IPS DF 19.7 (cell line): ENCODE measurements around the gene GNPTAB.
"Not testable (repeated sequence)": the region's sequence is repeated elsewhere in the genome, so short reads cannot be mapped to it uniquely, and the experiment has no call there.

ENCODE experiments used
- DNase-seq: peaks from one replicate; pipeline ENCODE4 v3.0.0-alpha.2; 2013; ENCODE audit warnings: low read depth, low spot score

Gene GNPTAB

DNA sequence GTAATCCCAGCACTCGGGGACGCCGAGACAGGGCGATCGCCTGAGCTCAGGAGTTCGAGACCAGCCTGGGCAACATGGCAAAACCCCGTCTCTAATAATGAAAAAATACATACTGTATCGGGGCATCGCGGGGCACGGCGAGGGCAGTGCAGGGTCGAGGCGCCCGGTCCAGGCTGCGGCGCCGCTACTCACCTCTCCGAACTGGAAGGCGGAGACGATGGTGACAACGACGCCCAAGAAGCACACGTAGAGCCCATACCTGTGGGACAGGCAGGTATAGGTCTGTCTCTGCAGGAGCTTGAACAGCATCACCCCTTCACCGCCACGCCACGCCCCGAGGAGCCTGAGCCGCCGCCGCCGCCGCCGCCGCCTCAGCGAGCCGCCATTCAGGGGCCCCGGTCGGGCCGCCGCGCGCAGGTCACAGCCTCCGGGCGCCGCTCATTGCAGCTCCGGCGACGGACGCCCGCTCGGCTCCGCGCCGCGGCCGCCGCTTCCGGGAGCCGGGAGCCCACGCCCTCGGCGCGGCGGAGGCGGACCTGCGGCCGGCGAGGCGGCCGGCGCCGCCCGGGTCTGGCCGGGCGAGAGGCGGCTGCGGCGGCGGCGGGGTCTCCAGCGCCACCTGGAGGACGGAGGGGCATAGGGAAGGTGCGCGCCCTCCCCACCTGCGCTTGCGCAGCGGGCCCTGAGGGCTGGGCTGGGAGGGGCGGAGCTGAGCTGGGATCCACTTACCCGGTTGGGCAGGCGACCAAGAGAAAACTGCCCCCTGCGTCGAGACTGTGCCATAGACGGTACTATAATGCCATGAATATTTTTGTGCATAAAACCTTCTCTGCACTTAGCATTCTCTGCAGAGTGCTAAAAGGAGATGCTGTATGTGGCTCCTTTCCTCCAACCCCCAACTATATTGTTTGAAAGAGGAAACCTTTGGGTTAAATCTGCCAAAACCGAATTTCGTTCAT, at the start of gene GNPTAB:
Gene GNPTAB (minus strand): TSS at position 593 of the 959 bp plus-strand sequence. CDS start 284 bp downstream, at position 309.
- DNase-seq: no peak

GRCh38 chr12:101878243-101878821, 47.6 kb upstream of the GNPTAB start:
- DNase-seq: no peak

GRCh38 chr12:101877806-101878242, 47.1 kb upstream of the GNPTAB start:
- DNase-seq: no peak

- no peak for DNase-seq
Measured at GRCh38 chr12:101876861-101877805, 46.4 kb upstream of the GNPTAB start, which contains the start of gene DRAM1. Gene DRAM1 (plus strand): TSS chr12:101877580. CDS start chr12:101877790, 210 bp downstream.

- DNase-seq: no peak
Measured at GRCh38 chr12:101876322-101876860, 45.6 kb upstream of the GNPTAB start.

- no peak for DNase-seq
Measured at GRCh38 chr12:101875162-101875561, 44.4 kb upstream of the GNPTAB start.

- no peak for DNase-seq
Measured at GRCh38 chr12:101870925-101871324, 40.2 kb upstream of the GNPTAB start.

DNA sequence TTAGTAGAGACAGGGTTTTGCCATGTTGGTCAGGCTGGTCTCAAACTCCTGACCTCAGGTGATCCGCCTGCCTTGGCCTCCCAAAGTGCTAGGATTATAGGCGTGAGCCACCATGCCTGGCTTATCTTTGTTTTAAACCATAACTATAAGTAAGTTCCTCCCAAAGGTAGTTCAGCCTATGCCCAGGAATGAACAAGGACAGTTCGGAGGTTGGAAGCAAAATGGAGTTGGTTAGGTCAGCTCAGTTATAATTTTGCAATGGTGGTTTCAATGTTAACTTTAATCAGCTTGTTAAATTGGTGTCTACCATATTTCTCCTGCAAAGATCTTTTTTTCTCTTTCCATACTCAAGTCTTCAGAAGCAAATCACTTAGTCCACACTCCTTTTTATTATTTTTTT, 36.9 kb upstream of the GNPTAB start:
- DNase-seq: not testable (repeated sequence)

- no peak for DNase-seq
Measured at GRCh38 chr12:101866615-101867373, 36.0 kb upstream of the GNPTAB start.

DNA sequence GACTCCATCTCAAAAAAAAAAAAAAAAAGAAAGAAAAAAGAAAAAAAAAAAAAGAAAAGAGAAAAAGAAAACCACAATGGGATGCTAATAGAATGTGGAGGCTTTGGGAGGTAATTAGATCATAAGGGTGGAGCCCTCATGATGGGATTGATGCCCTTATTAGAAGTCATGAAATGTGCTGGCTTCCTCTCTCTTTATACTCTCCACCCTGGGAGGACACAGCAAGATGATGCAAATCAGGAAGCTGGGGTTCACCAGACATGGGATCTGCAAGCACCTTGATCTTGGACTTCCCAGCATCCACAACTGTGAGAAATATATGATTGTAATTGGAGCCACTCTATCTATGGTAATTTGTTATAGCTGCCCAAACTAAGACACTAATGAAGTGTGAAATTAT, 33.2 kb upstream of the GNPTAB start:
- DNase-seq: no peak

DNA sequence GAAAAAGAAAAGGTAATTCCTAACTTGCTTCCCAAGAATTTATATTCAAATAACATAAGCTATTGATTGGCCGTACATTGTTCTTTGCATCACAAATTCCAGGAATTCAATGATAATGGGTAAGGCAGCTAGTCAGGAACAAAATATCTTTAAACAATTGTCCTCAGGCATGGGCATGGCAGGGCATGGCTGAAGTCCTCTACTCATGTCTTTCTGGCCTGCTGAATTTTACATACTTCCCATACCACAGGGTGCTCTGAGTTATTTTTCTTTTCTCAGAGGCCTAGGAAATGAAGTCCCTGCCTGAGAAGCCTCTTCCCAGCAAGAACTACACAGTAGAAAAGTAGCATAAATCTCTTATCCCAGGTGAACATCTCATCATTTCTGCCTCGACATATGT, 31.5 kb upstream of the GNPTAB start:
- DNase-seq: no peak

- not testable (repeated sequence) for DNase-seq
Measured at GRCh38 chr12:101861688-101862087, 30.9 kb upstream of the GNPTAB start.

DNA sequence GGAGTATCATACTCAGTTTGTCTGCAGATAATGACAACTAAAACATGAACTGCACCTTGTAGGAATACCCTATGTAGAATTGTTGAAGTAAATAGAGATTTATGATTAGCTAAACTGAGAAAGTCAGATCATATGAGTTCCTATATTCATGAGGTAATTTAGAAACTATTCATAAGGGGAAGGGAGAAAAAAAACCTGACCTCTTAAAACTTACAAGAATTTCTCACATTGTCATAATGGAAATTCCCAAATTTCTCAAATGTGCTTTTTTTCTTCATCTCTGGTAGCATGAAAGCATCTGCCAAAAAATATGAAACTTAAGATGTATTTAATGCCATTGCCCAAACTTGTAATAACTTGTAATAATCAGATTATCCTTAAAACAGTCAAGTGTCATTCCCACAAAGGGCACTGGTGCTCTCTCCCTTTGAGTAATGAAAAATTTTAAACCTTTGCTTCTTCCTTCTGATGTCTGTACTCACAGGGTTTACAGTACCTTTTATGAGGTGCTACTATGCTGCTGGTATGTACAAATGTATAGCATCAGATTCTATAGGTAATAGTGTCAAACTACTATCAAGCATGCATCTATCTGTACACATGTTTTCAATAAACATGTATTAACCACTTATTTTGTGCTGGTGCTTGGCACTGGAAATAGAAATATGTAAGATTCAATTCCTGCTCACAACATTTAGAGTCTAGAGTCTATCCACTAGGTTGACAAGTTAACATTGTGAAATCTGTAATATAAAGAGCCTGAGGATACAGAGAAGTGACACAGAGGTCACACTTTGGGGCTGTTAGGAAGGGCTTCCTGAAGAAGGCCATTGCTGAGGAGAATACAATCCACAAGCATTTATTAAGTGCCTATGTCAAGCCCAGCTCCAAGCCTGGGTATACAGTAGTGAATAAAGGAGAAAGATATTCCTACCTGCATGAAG, 29.2 kb upstream of the GNPTAB start:
- no peak for DNase-seq

- no peak for DNase-seq
Measured at GRCh38 chr12:101858361-101858760, 27.6 kb upstream of the GNPTAB start.

GRCh38 chr12:101857043-101857558, 26.3 kb upstream of the GNPTAB start:
- DNase-seq: no peak

GRCh38 chr12:101856614-101857013, 25.9 kb upstream of the GNPTAB start:
- DNase-seq: not testable (repeated sequence)

DNA sequence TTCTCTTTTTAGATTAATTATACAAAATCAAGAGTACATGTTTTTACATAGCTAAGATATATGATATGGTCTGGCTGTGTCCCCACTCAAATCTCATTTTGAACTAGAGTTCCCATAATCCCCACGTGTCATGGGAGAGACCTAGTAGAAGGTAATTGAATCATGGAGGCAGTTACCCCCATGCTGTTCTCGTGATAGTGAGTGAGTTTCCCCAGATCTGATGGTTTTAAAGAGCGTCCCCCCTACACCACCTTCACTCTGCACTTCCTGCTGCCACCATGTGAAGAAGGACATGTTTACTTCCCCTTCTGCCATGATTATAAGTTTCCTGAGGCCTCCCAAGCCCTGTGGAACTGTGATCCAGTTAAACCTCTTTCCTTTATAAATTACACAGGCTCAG, 25.2 kb upstream of the GNPTAB start:
- DNase-seq: no peak

GRCh38 chr12:101855364-101855884, 24.7 kb upstream of the GNPTAB start:
- DNase-seq: no peak

DNA sequence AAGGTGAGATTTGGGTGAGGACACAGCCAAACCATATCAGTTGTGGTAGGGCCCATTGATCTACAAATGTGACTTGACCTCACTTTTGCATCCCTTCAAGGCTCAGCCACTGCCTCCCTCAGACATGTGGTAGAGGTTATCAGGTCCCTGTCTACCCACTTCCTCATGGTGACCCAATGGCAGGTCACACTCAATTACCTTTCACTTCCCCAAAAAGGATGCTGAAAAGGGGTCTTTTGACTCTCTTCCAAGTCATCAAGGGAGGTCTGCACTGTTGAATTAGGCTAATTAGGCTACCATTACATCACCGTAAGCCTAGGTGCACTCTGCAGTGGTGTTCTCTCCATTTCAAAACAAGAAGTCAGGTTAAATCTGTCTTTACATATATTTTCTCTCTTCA, 24.0 kb upstream of the GNPTAB start:
- no peak for DNase-seq
